HG03196 (cell line): ENCODE data around the gene CHN2.

Source experiments
- ATAC-seq: cut with Tn5 transposase; IDR thresholded peaks from one replicate; pipeline ENCODE4 v1.9.1; 2021; ENCODE audit not compliant: unreplicated experiment

Gene CHN2

DNA sequence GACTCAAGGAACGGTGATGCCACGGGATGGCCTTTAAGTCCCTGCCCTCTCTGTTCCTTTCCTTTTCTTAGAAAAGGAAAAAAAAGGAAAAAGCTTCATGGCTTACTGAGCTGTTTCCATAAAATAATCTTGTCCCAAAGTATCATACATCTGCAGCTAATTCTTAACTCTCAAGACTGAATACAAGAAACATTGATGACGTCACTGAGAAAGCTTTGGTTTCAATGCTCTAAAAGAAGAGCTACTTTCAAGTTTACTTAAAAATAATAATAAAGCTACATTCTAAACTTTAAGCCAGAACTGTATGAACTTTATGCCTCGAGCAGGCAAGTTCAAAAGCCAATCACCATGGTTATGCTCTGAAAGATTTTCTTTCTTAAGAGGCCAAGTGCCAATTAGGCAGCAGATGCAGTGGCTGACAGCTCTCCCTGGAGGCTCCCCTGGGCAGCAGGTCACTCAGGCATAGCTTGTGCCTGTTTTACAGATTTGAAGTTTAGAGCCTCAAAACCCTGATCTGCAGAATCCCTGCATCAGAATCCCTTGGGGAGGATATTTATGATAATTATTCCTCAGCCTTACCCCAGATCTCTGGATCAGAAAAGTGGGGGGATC lies 165.0 kb downstream of the CHN2 start:
- no peak for ATAC-seq

DNA sequence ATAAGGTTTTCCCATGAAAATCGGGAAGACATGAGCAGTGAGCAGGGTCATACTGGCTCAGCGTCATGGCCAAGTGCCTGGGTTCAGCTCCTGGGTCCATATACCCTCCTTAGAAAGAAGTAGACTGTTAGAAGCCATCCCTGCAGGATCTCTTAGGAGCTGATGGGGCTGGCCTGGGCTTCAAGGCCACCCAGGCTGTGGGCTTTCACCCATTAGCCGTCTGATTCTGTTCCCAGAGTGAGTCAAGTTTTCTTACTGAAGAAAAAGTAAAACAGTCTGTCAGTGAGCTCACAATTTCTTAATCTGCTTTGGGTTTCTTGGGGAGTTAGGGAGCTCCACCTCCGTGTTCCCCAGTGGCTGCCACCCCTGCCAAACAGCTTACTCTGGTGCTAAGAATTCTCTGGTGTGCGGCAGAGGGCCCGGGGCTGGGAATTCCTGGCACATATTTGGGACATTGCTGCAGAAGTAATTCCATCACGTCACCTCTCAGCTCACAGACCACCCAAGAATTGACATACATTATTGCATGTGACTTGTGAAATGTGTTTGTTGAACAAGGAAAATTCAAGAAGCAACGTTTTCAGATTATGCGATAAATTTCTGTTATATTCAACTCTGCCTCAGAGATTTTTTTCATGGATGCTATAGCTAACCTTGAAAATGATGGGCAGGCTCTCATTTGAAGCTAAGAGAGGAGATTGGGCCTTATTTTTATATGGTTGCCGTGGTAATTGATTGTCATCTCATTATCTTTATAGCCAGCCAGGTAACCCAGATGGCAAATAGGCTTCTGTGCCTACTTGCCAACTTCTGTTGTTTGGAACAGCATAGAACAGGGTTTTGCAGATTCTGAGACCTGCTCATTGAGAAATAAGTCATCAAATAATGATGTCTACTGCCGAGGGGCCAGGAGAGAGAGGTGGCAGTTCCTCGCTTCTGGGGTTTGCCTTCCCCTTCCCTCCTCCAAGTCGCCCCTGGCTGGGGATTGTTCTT lies 166.4 kb downstream of the CHN2 start:
- no peak for ATAC-seq

DNA sequence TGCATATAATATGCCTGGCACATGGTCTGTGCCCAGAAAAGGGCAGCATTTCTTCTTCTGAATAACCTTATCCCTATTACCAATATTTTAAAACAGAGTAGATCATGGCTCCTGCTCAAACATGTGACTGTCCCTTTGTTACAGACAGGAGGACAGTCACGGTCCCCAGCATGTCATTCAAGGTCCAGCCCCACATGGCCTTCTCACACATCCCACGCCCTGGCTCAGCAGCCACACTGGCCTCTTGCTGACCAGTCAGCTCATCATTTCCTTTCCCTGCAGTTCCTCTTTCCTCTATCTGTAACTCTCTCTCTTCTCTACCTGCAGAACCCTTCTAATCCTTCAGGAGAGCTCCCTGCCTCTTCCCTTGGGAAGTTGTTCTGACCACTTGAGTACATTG lies 167.8 kb downstream of the CHN2 start:
- no peak for ATAC-seq

GRCh38 chr7:29363636-29364425 lies 169.3 kb downstream of the CHN2 start:
- no peak for ATAC-seq

DNA sequence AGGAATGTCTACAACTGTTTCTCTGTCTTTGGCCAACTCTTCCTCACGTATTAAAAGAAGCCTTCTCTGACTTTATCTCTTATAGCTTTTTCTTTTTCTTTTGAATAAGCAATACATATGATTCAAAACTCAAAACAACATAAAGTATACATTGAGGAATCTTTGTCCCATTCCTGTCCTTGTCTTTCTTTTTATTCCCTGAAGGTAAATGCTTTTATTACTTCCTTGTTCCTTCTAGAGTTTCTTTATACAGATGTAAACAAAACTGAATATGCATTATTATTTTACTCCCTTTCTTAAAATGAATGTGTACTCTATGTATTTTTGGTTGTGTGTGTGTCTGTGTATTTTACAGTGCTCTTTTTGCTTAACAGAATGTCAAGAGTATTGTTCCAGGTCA lies 170.1 kb downstream of the CHN2 start:
- ATAC-seq, result no peak

DNA sequence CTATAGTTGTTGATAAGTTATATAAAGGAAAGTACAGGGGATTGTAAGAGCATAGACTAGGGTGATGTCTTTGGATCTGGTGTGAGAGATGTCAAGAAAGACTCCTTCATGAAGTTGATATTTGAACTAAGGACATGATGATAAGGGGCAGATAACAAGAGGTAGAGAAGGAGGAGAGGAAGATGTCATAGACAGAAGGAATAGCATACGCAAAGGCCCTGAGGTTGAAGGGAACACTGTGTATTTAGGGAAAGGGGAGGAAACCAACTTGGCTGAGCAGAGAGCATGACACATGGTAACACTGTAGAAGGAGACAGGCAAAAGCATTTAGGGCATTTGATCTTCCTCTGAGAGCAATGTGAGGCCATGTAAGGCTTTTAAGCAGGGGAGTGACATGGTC lies 170.8 kb downstream of the CHN2 start:
- no peak for ATAC-seq

- ATAC-seq, result no peak
Observed at GRCh38 chr7:29367784-29368183, 173.2 kb downstream of the CHN2 start.

DNA sequence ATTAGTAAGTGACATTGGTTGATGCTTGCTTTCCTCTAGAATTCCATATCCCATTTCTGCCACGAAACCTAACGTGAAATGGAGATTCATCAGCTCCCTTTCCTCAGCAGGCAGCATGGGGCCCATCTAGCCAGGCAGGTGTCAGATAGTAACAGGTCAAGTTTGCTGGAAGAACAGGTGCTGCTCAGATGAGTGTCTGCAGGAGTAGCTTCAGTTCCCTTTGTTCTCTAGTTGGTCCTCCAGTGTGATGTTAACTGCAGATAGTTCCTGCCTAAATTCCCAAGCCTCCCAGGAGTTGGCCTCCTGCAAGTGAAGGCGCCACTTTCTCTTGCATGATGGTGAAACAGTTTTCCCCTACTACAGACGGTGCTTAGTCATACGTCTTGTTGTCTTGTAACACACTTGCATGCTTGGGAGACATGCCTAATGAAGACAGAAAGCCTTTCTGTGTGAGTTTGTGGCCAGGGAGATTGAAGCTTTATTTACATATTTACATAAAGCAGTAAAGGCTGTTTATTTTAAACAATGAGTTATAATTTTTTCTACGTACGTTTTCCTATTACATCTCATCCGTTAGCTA lies 175.4 kb downstream of the CHN2 start:
- ATAC-seq, result no peak

- ATAC-seq, result no peak
Observed at GRCh38 chr7:29370531-29371314, 176.1 kb downstream of the CHN2 start.

- ATAC-seq, result no peak
Observed at GRCh38 chr7:29371472-29371871, 176.9 kb downstream of the CHN2 start.

GRCh38 chr7:29372351-29373090 lies 177.9 kb downstream of the CHN2 start:
- ATAC-seq, result no peak

DNA sequence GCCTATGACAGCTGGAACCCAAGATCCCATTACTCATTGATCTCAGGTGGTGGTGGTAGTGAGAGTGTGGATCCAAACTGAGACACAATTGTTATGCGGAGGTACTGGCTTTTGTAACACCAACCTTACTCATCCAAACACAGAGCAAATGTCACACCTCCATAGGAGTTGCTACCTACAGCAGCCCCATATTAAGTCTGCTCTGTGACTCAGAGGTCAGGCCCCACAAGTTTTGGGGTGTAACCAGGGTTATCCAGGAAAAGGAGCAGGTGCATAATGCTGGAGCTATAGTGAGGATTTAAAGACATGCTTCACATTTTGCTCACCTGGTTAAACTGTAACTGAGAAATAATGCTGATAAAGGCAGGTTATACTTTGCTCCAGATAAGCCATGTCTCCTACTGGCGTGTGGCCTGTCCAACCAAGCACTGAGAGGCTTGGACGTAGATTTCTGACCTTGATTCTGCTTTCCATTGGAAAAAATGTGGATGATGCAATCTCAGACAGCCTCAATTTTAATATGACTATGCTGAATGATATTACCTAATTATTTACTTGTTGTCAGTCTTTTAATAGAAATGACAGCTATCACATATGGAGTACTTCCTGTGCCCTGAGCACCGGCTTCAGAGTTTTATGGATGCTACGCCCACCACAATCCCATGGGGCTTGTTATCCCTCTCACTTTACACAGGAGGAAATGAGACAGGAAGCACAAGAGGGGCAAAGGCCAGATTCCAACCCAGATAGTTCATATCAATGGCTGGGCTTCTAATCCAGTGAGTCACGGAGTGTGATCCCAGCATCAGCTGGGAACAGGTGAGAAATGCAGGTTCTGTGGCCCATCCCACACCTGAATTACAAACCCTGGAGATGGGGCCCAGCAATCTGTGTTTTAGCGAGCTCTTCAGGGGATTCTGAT lies 181.3 kb downstream of the CHN2 start:
- ATAC-seq, result no peak

DNA sequence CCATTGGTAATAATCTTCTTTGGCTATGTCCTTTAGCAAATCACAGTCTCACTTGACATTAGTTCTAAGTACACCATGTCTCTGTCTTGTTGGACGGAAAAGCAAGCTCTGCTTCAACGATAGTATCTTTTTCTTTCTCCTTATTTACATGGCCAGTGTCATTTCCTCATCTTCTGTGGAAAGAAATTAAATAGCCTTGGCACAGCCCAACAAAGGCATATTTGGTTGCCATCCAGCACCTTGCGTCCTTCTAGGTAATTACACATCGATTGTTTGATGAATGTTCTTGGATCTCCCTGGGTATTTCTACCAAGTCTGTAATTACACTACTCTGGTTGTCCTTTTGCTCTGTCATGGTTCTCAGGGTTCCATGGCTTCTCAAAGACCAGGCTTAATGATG lies 183.1 kb downstream of the CHN2 start:
- no peak for ATAC-seq

DNA sequence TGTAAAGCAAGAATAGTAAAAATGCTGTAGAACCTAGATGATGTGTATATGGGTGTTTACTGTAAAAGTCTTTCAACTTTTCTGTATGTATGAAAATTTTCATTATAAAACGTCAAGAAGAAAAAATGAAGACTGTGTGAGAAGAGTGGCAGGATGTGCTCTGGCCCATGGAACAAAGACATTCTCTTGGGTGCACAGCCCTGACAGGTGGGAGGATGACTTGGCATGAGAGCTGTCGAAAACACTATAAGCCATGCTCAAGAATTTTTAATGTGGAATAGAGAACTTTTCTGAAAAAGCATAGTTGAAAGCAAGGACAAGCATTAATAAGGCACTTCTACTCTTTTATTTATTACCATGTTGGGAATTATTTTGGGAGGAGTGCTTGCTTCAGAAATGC lies 185.0 kb downstream of the CHN2 start:
- no peak for ATAC-seq

DNA sequence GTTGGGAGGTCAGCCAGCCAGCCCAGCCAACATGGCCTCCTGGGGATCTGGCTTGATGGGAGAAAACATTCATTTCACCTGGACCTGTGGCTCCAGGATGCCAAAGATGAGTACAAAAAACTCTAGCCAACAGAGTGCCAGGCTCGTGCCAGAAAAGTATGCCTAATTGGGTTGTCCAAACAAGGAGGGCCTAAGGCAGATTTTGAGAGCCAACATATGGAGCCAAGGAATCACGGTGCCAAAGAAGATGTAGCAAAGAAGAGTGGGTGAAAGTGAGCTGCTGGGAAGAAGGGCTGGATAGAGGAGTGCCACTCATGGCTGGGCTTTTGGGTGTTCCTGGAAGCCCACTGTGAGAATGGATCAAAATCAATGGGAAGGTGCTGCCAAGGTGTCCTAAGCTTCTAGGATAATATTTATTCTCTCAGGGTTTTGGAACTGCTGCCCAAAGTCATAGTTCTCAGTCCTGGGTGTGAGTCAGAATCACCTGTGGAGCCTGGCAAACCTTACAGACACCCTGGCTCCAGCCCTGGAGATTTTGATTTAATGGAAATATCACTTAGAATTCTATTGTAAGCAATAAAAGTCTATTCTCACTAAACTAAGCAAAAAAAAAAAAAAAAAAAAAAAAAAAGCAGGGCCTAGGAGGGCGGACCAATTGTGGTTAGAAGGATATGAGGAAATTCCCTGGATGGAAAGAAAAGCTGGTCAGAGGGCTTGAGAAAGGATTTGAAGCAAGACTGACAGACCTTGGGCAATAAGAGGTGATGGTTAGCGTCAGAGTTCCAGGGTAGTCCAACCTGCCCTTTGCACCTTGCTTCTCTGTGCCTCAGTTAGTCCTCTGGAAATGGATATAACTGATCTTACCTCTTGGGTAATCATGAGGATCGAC lies 186.9 kb downstream of the CHN2 start:
- ATAC-seq, result no peak

- no peak for ATAC-seq
Observed at GRCh38 chr7:29384277-29384676, 189.7 kb downstream of the CHN2 start.

- no peak for ATAC-seq
Observed at GRCh38 chr7:29385214-29385814, 190.7 kb downstream of the CHN2 start.
